Measurements from ENCODE around the gene SLC39A9.

DNA sequence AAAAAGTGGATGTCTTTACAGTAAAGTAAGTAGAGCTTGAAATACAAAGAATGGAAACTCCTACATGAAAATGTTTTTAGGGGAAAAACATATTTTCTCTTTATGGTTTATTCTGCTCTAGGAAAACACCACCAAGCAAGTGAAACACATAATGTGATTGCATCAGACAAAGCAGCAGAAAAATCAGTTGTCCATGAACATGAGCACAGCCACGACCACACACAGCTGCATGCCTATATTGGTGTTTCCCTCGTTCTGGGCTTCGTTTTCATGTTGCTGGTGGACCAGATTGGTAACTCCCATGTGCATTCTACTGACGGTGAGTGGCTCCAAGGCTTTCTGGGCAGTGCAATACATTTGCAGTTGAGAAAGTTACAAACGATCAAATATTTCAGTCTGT lies 43.5 kb downstream of the SLC39A9 start:
- TF ChIP-seq, protein P1, sequence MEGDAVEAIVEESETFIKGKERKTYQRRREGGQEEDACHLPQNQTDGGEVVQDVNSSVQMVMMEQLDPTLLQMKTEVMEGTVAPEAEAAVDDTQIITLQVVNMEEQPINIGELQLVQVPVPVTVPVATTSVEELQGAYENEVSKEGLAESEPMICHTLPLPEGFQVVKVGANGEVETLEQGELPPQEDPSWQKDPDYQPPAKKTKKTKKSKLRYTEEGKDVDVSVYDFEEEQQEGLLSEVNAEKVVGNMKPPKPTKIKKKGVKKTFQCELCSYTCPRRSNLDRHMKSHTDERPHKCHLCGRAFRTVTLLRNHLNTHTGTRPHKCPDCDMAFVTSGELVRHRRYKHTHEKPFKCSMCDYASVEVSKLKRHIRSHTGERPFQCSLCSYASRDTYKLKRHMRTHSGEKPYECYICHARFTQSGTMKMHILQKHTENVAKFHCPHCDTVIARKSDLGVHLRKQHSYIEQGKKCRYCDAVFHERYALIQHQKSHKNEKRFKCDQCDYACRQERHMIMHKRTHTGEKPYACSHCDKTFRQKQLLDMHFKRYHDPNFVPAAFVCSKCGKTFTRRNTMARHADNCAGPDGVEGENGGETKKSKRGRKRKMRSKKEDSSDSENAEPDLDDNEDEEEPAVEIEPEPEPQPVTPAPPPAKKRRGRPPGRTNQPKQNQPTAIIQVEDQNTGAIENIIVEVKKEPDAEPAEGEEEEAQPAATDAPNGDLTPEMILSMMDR (conservative IDR thresholded peaks at IDR 0.05; ENCODE audit: low read depth, low read length), result no peak
- TF ChIP-seq MXI1 (IDR thresholded peaks at IDR 0.05; ENCODE audit: borderline replicate concordance, low read depth, low read length) (no peak), BHLHE40 (IDR thresholded peaks at IDR 0.05; ENCODE audit: low read depth, low read length) (no peak), POLR2A (IDR thresholded peaks at IDR 0.05; ENCODE audit: low read depth, low read length) (no peak), CHD1 (IDR thresholded peaks at IDR 0.05; ENCODE audit: low read depth, low read length) (no peak), RFX5 (IDR thresholded peaks at IDR 0.05; ENCODE audit: low read depth, low read length) (no peak), SMC3 (IDR thresholded peaks at IDR 0.05; ENCODE audit: low read depth, low read length) (no peak), CEBPB (IDR thresholded peaks at IDR 0.05; ENCODE audit: low read depth, low read length) (0 out of 2 replicates have a peak, but pooled peaks have one; percentile 28), RCOR1 (IDR thresholded peaks at IDR 0.05; ENCODE audit: insufficient replicate concordance, low read length) (no peak), RAD21 (IDR thresholded peaks at IDR 0.05; ENCODE audit: low read length) (no peak)
- TF ChIP-seq, protein P2, sequence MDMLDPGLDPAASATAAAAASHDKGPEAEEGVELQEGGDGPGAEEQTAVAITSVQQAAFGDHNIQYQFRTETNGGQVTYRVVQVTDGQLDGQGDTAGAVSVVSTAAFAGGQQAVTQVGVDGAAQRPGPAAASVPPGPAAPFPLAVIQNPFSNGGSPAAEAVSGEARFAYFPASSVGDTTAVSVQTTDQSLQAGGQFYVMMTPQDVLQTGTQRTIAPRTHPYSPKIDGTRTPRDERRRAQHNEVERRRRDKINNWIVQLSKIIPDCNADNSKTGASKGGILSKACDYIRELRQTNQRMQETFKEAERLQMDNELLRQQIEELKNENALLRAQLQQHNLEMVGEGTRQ (IDR thresholded peaks at IDR 0.05; ENCODE audit: low read depth, low read length), result no peak
